H9 (cell line): ENCODE data around the gene FBXO10. TPM values are rescaled to one million over a fixed set of nuclear protein-coding genes. Genes with fewer than 3 reads are reported as not detected.

Experiments
- DNase-seq: peaks from one replicate; pipeline ENCODE4 v3.0.0-alpha.2; 2017
- H2AFZ ChIP-seq: one replicate; pipeline ENCODE4 v1.6.1; 2013; ENCODE audit warnings: mild to moderate bottlenecking, low read length, control low read depth, moderate library complexity
- H2AK5ac ChIP-seq: 2 replicates; pipeline ENCODE4 v1.6.1; 2013; ENCODE audit warnings: low read length, control low read depth, mixed read lengths; ENCODE audit not compliant: insufficient read length
- H2BK120ac ChIP-seq: one replicate; pipeline ENCODE4 v1.6.1; 2013; ENCODE audit warnings: low read depth, mild to moderate bottlenecking, low read length, control low read depth, inconsistent platforms; ENCODE audit not compliant: poor library complexity, severe bottlenecking
- H2BK12ac ChIP-seq: 2 replicates; pipeline ENCODE4 v1.6.1; 2013; ENCODE audit warnings: low read length, control low read depth, mixed read lengths, low read depth; ENCODE audit not compliant: insufficient read length
- H2BK15ac ChIP-seq: 2 replicates; pipeline ENCODE4 v1.6.1; 2013; ENCODE audit warnings: low read depth, low read length, control low read depth
- H2BK20ac ChIP-seq: one replicate; pipeline ENCODE4 v1.6.1; 2013; ENCODE audit warnings: low read depth, mild to moderate bottlenecking, low read length, control low read depth, inconsistent platforms; ENCODE audit not compliant: poor library complexity, severe bottlenecking
- H2BK5ac ChIP-seq: 2 replicates; pipeline ENCODE4 v1.6.1; 2013; ENCODE audit warnings: low read length, control low read depth, mixed read lengths; ENCODE audit not compliant: insufficient read length
- H3K14ac ChIP-seq: 2 replicates; pipeline ENCODE4 v1.6.1; 2013; ENCODE audit warnings: low read length, control low read depth; ENCODE audit not compliant: insufficient read depth
- H3K18ac ChIP-seq: 2 replicates; pipeline ENCODE4 v1.6.1; 2013; ENCODE audit warnings: low read depth, mild to moderate bottlenecking, mixed read lengths, low read length, control low read depth; ENCODE audit not compliant: insufficient read length
- H3K23ac ChIP-seq: 2 replicates; pipeline ENCODE4 v1.6.1; 2013; ENCODE audit warnings: low read length, control low read depth, mixed read lengths, low read depth; ENCODE audit not compliant: insufficient read length
- H3K23me2 ChIP-seq: 2 replicates; pipeline ENCODE4 v1.6.1; 2013; ENCODE audit warnings: low read depth, mild to moderate bottlenecking, mixed read lengths, low read length, control low read depth; ENCODE audit not compliant: insufficient read length, poor library complexity, severe bottlenecking
- H3K27ac ChIP-seq: 2 replicates; pipeline ENCODE4 v1.5.1; 2013; ENCODE audit warnings: low read length, control low read depth, mixed read lengths, low read depth; ENCODE audit not compliant: insufficient read length
- H3K27me3 ChIP-seq: 2 replicates; pipeline ENCODE4 v1.6.1; 2013; ENCODE audit warnings: low read length, control low read depth, inconsistent platforms; ENCODE audit not compliant: insufficient read depth
- H3K4ac ChIP-seq: 2 replicates; pipeline ENCODE4 v1.6.1; 2013; ENCODE audit warnings: low read depth, mild to moderate bottlenecking, control low read depth, inconsistent platforms, low read length, moderate library complexity
- H3K4me1 ChIP-seq: 2 replicates; pipeline ENCODE4 v1.6.1; 2013; ENCODE audit warnings: low read length, control low read depth, inconsistent platforms; ENCODE audit not compliant: insufficient read depth
- H3K4me2 ChIP-seq: 2 replicates; pipeline ENCODE4 v1.6.1; 2013; ENCODE audit warnings: low read length, control low read depth, mixed read lengths; ENCODE audit not compliant: insufficient read length, insufficient read depth
- H3K56ac ChIP-seq: 2 replicates; pipeline ENCODE4 v1.6.1; 2013; ENCODE audit warnings: low read depth, mild to moderate bottlenecking, mixed read lengths, low read length, control low read depth; ENCODE audit not compliant: insufficient read length
- H3K79me1 ChIP-seq: 2 replicates; pipeline ENCODE4 v1.6.1; 2013; ENCODE audit warnings: low read depth, mild to moderate bottlenecking, moderate library complexity, low read length, control low read depth, inconsistent platforms; ENCODE audit not compliant: insufficient read depth, poor library complexity, severe bottlenecking
- H3K79me2 ChIP-seq: 2 replicates; pipeline ENCODE4 v1.6.1; 2013; ENCODE audit warnings: low read length, control low read depth, inconsistent platforms; ENCODE audit not compliant: insufficient read depth
- H3K9ac ChIP-seq: 2 replicates; pipeline ENCODE4 v1.6.1; 2013; ENCODE audit warnings: low read length, control low read depth, mixed read lengths; ENCODE audit not compliant: insufficient read length; ENCODE audit errors: extremely low read depth
- H3K9me3 ChIP-seq: one replicate; pipeline ENCODE4 v1.6.1; 2013; ENCODE audit warnings: low read depth, low read length, inconsistent platforms; ENCODE audit not compliant: control insufficient read depth
- H3T11ph ChIP-seq: one replicate; pipeline ENCODE4 v1.6.1; 2013; ENCODE audit warnings: mild to moderate bottlenecking, low read length, control low read depth, inconsistent platforms
- H4K20me1 ChIP-seq: one replicate; pipeline ENCODE4 v1.6.1; 2013; ENCODE audit not compliant: control insufficient read depth, insufficient read length, insufficient read depth
- H4K5ac ChIP-seq: 2 replicates; pipeline ENCODE4 v1.6.1; 2013; ENCODE audit warnings: low read depth, mild to moderate bottlenecking, mixed read lengths, low read length, control low read depth; ENCODE audit not compliant: insufficient read length
- H4K8ac ChIP-seq: replicated peaks from 2 replicates; pipeline ENCODE4 v1.6.1; 2013; ENCODE audit warnings: low read length, control low read depth, mixed read lengths, low read depth; ENCODE audit not compliant: insufficient read length
- H4K91ac ChIP-seq: 2 replicates; pipeline ENCODE4 v1.6.1; 2013; ENCODE audit warnings: low read depth, mild to moderate bottlenecking, moderate library complexity, mixed read lengths, low read length, control low read depth; ENCODE audit not compliant: insufficient read length
- H3K27ac Mint-ChIP-seq, 3 experiments: 2 replicates in 2 of 3; 3 replicates in 1 of 3; pipeline ENCODE4 v1.8.0; 2020 to 2021; ENCODE audit warnings: mixed read lengths in 3 of 3, mild to moderate bottlenecking in 1 of 3, moderate library complexity in 1 of 3
- H3K27me3 Mint-ChIP-seq: 2 replicates; pipeline ENCODE4 v1.8.0; 2021; ENCODE audit warnings: low read depth, mild to moderate bottlenecking, moderate library complexity, mixed read lengths
- H3K36me3 Mint-ChIP-seq, 3 experiments: 2 replicates in 2 of 3; 3 replicates in 1 of 3; pipeline ENCODE4 v1.8.0; 2020 to 2021; ENCODE audit warnings: low read depth in 3 of 3, mixed read lengths in 3 of 3; ENCODE audit not compliant: insufficient read depth in 1 of 3
- H3K4me1 Mint-ChIP-seq, 2 experiments: 2 replicates each; pipeline ENCODE4 v1.8.0; 2020; ENCODE audit warnings: mixed read lengths in 2 of 2
- H3K4me3 Mint-ChIP-seq, 2 experiments: 2 replicates in 1 of 2; 3 replicates in 1 of 2; pipeline ENCODE4 v1.8.0; 2020 to 2021; ENCODE audit warnings: mild to moderate bottlenecking in 2 of 2, mixed read lengths in 2 of 2, moderate library complexity in 1 of 2
- H3K9me3 Mint-ChIP-seq, 2 experiments: 2 replicates in 1 of 2; 3 replicates in 1 of 2; pipeline ENCODE4 v1.8.0; 2020; ENCODE audit warnings: mild to moderate bottlenecking in 2 of 2, mixed read lengths in 2 of 2, moderate library complexity in 1 of 2
- total RNA-seq: library from RNA; stranded (reverse); gene quantifications from 2 replicates; pipeline ENCODE4 v1.2.1, GENCODE V29; 2021
- TF ChIP-seq, protein P1 (sequence below): fragments of 200-600 bp; sonication (generic); conservative IDR thresholded peaks from 3 replicates; pipeline ENCODE4 v1.8.0; 2021; ENCODE audit warnings: antibody characterized with exemption, mild to moderate bottlenecking

Gene FBXO10
- total RNA-seq, 1 experiment from 2014 or later: 16.8 TPM

DNA sequence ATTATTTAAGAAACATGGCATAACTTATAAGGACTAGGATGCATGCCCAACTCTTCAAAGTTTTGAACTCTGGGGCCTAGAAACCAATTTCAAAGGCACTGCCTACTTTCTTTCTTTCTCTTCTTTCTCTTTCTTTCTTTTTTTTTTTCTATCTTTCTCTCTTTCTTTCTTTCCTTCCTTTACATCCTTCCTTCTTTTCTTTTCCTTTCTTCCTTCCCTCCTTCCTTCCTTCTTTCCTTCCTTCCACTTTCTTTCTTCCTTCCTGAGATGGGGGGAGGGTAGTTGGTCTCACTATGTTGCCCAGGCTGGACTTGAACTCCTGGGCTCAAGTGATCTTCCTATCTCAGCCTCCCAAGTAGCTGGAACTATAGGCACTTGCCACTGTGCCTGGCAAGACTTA, 32.1 kb upstream of the FBXO10 start:
- no peaks in the 10 kb centered on the region for H3K79me1 ChIP-seq
- TF ChIP-seq, protein P1, sequence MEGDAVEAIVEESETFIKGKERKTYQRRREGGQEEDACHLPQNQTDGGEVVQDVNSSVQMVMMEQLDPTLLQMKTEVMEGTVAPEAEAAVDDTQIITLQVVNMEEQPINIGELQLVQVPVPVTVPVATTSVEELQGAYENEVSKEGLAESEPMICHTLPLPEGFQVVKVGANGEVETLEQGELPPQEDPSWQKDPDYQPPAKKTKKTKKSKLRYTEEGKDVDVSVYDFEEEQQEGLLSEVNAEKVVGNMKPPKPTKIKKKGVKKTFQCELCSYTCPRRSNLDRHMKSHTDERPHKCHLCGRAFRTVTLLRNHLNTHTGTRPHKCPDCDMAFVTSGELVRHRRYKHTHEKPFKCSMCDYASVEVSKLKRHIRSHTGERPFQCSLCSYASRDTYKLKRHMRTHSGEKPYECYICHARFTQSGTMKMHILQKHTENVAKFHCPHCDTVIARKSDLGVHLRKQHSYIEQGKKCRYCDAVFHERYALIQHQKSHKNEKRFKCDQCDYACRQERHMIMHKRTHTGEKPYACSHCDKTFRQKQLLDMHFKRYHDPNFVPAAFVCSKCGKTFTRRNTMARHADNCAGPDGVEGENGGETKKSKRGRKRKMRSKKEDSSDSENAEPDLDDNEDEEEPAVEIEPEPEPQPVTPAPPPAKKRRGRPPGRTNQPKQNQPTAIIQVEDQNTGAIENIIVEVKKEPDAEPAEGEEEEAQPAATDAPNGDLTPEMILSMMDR: no peak
- H3K27ac ChIP-seq: no peak overlapping the region
- H3K18ac ChIP-seq: no peak overlapping the region
- H3K27me3 ChIP-seq: 0 out of 2 replicates have a peak, but pooled peaks cover 3% of the 10 kb centered on the region
- H4K8ac ChIP-seq: no peak overlapping the region
- no peaks in the 10 kb centered on the region for H4K20me1 ChIP-seq
- no peak overlapping the region for H2BK12ac ChIP-seq
- H2BK15ac ChIP-seq: no peak overlapping the region
- H2BK20ac ChIP-seq: no peak overlapping the region
- Mint-ChIP-seq H3K4me1 (no peaks in the 10 kb centered on the region), H3K9me3 (no peaks in the 10 kb centered on the region), H3K27me3 (peaks cover 26% of the 10 kb centered on the region), H3K27ac (no peak overlapping the region), H3K36me3 (no peaks in the 10 kb centered on the region), H3K4me3 (no peak overlapping the region)
- no peak overlapping the region for H3K23ac ChIP-seq
- H4K5ac ChIP-seq: no peak overlapping the region
- H2AFZ ChIP-seq: no peak overlapping the region
- H3K14ac ChIP-seq: no peak overlapping the region
- no peaks in the 10 kb centered on the region for H3K9me3 ChIP-seq
- H2BK120ac ChIP-seq: no peak overlapping the region
- H3K4me2 ChIP-seq: no peak overlapping the region
- no peak overlapping the region for H4K91ac ChIP-seq
- H3K79me2 ChIP-seq: no peaks in the 10 kb centered on the region
- DNase-seq: no peak
- H3K4me1 ChIP-seq: no peaks in the 10 kb centered on the region
- H3K23me2 ChIP-seq: no peaks in the 10 kb centered on the region
- H3K9ac ChIP-seq: no peak overlapping the region
- H3T11ph ChIP-seq: no peak overlapping the region
- no peak overlapping the region for H3K56ac ChIP-seq
- no peak overlapping the region for H2AK5ac ChIP-seq
- H2BK5ac ChIP-seq: no peak overlapping the region
- H3K4ac ChIP-seq: no peak overlapping the region
